Osteocyte (in vitro differentiated cells): ENCODE results near the gene KRTAP4-12. TPM values are rescaled to one million over a fixed set of nuclear protein-coding genes. Genes with fewer than 3 reads are reported as not detected.
"Not testable (repeated sequence)": the region's sequence is repeated elsewhere in the genome, so short reads cannot be mapped to it uniquely, and the experiment has no call there.

Source experiments
- DNase-seq: peaks from one replicate; pipeline ENCODE4 v3.0.0; 2021; ENCODE audit warnings: mixed read lengths; ENCODE audit not compliant: unreplicated experiment; ENCODE audit errors: extremely low spot score
- H3K27ac Mint-ChIP-seq: one replicate; pipeline ENCODE4 v1.8.0; 2021; ENCODE audit warnings: mild to moderate bottlenecking, mixed read lengths; ENCODE audit not compliant: unreplicated experiment
- H3K27me3 Mint-ChIP-seq: one replicate; pipeline ENCODE4 v1.8.0; 2021; ENCODE audit warnings: mixed read lengths; ENCODE audit not compliant: unreplicated experiment
- H3K36me3 Mint-ChIP-seq: one replicate; pipeline ENCODE4 v1.8.0; 2021; ENCODE audit warnings: mixed read lengths; ENCODE audit not compliant: unreplicated experiment
- H3K4me1 Mint-ChIP-seq: one replicate; pipeline ENCODE4 v1.8.0; 2021; ENCODE audit warnings: mixed read lengths; ENCODE audit not compliant: unreplicated experiment
- H3K4me3 Mint-ChIP-seq: one replicate; pipeline ENCODE4 v1.8.0; 2021; ENCODE audit warnings: mild to moderate bottlenecking, moderate library complexity, mixed read lengths; ENCODE audit not compliant: unreplicated experiment
- H3K9me3 Mint-ChIP-seq: one replicate; pipeline ENCODE4 v1.8.0; 2021; ENCODE audit warnings: mixed read lengths; ENCODE audit not compliant: unreplicated experiment
- total RNA-seq: library from RNA; stranded (reverse); gene quantifications from 2 replicates; pipeline ENCODE4 v1.2.1, GENCODE V29; 2021
- TF ChIP-seq, protein P1 (sequence below): fragments of 200-600 bp; sonication (generic); IDR thresholded peaks from 2 replicates; pipeline ENCODE4 v1.5.0; 2021; ENCODE audit warnings: antibody characterized with exemption, mild to moderate bottlenecking, moderate library complexity

Gene KRTAP4-12
- total RNA-seq, 1 donor from 2014 or later: not detected

DNA sequence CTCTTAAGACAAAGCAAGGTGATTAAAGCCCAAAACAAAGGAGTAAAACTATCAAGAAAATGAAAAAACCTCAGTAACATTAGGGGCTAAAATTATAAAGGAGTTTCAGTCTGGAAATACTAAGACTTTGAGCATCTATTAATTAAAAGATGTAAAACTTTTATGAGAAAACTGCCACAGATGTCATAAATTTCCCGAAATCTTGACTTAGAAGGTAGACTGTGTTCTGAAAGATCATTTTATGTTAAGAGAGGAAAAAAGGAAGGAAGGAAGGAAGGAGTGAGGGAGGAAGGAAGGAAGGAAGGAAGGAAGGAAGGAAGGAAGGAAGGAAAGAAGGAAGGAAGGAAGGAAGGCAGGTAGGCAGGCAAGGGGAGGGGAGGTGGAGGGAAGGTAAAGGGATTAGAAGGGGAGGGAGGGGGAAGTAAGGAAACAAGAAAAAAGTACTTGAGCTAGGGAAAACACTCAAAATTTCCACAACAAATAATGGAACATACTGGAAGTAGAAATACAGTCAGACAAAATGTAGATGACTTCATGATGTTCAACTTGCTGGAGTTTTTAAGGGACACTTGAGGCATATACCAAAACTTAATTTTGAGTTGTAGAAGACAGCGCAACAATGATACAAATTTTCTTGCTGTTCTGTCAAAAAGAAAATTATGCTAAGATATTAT is 23.7 kb upstream of the KRTAP4-12 start:
- TF ChIP-seq, protein P1, sequence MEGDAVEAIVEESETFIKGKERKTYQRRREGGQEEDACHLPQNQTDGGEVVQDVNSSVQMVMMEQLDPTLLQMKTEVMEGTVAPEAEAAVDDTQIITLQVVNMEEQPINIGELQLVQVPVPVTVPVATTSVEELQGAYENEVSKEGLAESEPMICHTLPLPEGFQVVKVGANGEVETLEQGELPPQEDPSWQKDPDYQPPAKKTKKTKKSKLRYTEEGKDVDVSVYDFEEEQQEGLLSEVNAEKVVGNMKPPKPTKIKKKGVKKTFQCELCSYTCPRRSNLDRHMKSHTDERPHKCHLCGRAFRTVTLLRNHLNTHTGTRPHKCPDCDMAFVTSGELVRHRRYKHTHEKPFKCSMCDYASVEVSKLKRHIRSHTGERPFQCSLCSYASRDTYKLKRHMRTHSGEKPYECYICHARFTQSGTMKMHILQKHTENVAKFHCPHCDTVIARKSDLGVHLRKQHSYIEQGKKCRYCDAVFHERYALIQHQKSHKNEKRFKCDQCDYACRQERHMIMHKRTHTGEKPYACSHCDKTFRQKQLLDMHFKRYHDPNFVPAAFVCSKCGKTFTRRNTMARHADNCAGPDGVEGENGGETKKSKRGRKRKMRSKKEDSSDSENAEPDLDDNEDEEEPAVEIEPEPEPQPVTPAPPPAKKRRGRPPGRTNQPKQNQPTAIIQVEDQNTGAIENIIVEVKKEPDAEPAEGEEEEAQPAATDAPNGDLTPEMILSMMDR: no peak
- H3K27ac Mint-ChIP-seq: no peak overlapping the region
- H3K36me3 Mint-ChIP-seq: peaks cover 7% of the 10 kb centered on the region
- DNase-seq: no peak
- H3K27me3 Mint-ChIP-seq: no peaks in the 10 kb centered on the region
- H3K9me3 Mint-ChIP-seq: peaks cover 12% of the 10 kb centered on the region
- H3K4me3 Mint-ChIP-seq: no peak overlapping the region
- no peaks in the 10 kb centered on the region for H3K4me1 Mint-ChIP-seq

DNA sequence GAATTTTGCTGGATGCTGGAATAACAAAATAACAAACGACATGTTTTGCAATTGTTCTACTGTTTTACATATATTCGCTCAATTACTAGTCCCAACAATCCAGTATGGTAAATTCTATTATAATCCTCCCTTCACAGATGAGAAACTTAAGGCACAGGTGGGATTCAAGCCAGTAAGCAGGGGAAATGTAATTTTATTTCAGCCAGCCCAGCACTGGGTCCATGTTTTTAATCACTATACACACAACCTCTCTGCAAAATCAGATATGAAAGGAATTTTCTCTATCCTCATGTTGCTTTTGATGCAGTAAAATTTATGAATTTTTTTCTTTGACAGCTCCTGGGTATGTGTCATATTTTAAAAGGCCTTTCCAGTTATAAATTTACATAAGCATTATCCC is 21.3 kb upstream of the KRTAP4-12 start:
- Mint-ChIP-seq H3K4me3 (no peak overlapping the region), H3K4me1 (peaks cover 6% of the 10 kb centered on the region), H3K27ac (no peak overlapping the region), H3K9me3 (peaks cover 25% of the 10 kb centered on the region), H3K27me3 (no peaks in the 10 kb centered on the region), H3K36me3 (peaks cover 10% of the 10 kb centered on the region)
- DNase-seq: no peak
- TF ChIP-seq, protein P1: no peak

DNA sequence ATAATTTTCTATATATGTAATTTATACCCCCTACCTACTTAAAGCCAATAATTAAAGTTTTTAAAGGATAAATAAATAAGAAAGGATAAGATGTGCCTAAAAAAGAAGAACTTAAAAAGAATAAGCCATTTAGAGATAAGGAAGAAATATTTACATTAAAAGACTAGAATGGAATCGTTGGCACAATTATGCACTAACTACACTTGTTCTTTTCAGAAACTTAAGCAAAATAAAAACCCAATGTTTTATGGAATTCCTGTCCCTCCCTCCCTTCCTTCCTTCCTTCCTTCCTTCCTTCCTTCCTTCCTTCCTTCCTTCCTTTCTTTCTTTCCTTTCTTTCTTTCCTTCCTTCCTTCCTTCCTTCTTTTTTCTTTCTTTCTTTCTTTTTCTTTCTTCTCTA is 20.9 kb upstream of the KRTAP4-12 start:
- peaks cover 6% of the 10 kb centered on the region for H3K4me1 Mint-ChIP-seq
- TF ChIP-seq, protein P1: no peak
- H3K36me3 Mint-ChIP-seq: peaks cover 10% of the 10 kb centered on the region
- no peaks in the 10 kb centered on the region for H3K27me3 Mint-ChIP-seq
- no peak overlapping the region for H3K4me3 Mint-ChIP-seq
- no peak overlapping the region for H3K27ac Mint-ChIP-seq
- no peak for DNase-seq
- peaks cover 25% of the 10 kb centered on the region for H3K9me3 Mint-ChIP-seq

DNA sequence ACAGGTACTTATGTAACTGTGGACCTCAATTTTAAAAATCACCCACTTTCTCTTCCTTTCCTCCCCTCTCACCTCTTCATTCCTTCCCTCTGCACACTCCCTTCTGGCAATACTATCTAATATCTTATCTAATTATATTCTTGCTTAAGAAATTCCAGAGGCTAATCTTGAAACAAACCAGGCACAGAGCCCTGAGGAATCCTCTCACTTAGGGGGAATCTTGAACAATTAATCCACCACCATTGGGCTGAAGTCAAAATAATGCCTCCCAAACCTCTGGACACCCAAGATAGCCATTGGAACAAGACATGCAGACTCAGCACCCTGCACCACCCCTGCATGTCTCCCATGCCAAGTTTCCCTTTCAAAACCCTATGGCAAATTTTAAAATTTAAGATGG is 17.4 kb upstream of the KRTAP4-12 start:
- no peak overlapping the region for H3K27ac Mint-ChIP-seq
- peaks cover 40% of the 10 kb centered on the region for H3K9me3 Mint-ChIP-seq

DNA sequence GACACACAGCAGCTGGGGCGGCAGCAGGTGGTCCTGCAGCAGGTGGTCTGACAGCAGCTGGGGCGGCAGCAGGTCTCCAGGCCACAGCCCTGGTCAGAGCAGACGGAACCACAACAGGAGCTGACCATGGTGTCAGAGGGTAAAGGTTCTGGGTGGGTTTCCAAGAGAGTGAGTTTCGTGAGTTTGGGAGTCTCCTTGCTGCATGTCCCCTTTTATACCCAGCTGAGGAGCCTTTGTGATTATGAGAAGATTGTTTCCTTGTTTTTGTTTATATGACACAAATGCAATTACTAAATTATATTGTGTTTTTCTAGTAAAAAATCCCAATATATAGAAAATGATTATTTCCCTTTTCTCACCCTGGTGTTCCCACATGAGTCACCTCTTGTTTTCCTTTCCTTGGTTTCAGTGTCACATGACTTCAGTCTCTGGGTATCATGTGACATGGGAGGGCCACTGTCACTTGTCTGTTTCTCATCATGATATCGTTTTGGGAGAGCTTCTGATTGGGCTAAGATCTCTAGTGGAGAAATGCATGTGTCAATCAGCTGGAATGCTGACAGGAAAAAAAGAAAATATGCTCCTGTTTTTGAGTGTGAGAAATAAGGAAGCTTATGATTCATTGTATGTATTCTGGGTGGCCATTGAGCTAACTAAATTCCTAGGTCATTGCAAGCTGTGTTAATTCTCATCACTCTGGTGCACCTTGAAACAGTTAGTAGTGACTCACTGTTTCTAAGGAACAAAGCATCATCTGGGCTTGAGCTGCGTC is 16.6 kb upstream of the KRTAP4-12 start, which contains the start of gene KRTAP4-6:
KRTAP4-6 (minus strand) TSS at position 185 of the 772 bp plus-strand sequence; CDS start at position 128, 57 bp downstream.
- H3K36me3 Mint-ChIP-seq: peaks cover 17% of the 10 kb centered on the region
- H3K27ac Mint-ChIP-seq: peak within 1 kb of the TSS; percentile 32
- H3K9me3 Mint-ChIP-seq: peaks cover 40% of the 10 kb centered on the region
- peaks cover 6% of the 10 kb centered on the region for H3K4me1 Mint-ChIP-seq
- TF ChIP-seq, protein P1: no peak
- no peaks in the 10 kb centered on the region for H3K27me3 Mint-ChIP-seq
- no peak within 1 kb of the TSS for H3K4me3 Mint-ChIP-seq
- no peak for DNase-seq

More for the DNA sequence above, 17.4 kb upstream of the KRTAP4-12 start:
- TF ChIP-seq, protein P1: no peak
- H3K4me3 Mint-ChIP-seq: no peak overlapping the region
- H3K36me3 Mint-ChIP-seq: peaks cover 17% of the 10 kb centered on the region
- no peaks in the 10 kb centered on the region for H3K27me3 Mint-ChIP-seq
- peaks cover 6% of the 10 kb centered on the region for H3K4me1 Mint-ChIP-seq
- DNase-seq: no peak

DNA sequence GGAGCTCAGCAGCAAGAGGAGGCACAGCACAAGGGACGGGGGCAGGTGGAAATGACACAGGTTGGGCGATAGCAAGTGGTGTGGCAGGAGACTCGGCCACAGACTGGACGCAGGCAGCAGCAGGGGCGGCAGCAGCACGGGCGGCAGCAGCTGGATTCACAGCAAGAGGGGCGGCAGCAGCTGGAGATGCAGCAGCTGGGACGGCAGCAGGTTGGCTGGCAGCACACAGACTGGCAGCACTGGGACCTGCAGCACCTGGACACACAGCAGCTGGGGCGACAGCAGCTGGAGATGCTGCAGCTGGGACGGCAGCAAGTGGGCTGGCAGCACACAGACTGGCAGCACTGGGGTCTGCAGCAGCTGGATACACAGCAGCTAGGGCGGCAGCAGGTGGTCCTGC is 15.9 kb upstream of the KRTAP4-12 start:
- DNase-seq, H3K27me3 Mint-ChIP-seq, H3K27ac Mint-ChIP-seq, H3K4me3 Mint-ChIP-seq, H3K4me1 Mint-ChIP-seq: not testable (repeated sequence)
- peaks cover 40% of the 10 kb centered on the region for H3K9me3 Mint-ChIP-seq
- peaks cover 17% of the 10 kb centered on the region for H3K36me3 Mint-ChIP-seq
